Transverse colon (tissue), 3 donors: ENCODE results near the gene ING1.

Experiments used
- CTCF ChIP-seq, 5 experiments: fragments of 200-600 bp in 3 of 5; fragments of 450-650 bp in 2 of 5; sonication (generic) in 3 of 5; IDR thresholded peaks; 1 replicate in 2 of 5; 2 replicates in 3 of 5; pipeline ENCODE4 v1.5.1; 2016 to 2017; ENCODE audit warnings: antibody characterized with exemption in 5 of 5, inconsistent platforms in 3 of 5, mild to moderate bottlenecking in 2 of 5, moderate library complexity in 1 of 5
- EP300 ChIP-seq: sonication (generic); formaldehyde crosslinking; IDR thresholded peaks from one replicate; pipeline ENCODE4 v1.6.1; 2017; ENCODE audit warnings: antibody characterized with exemption, low read depth

DNA sequence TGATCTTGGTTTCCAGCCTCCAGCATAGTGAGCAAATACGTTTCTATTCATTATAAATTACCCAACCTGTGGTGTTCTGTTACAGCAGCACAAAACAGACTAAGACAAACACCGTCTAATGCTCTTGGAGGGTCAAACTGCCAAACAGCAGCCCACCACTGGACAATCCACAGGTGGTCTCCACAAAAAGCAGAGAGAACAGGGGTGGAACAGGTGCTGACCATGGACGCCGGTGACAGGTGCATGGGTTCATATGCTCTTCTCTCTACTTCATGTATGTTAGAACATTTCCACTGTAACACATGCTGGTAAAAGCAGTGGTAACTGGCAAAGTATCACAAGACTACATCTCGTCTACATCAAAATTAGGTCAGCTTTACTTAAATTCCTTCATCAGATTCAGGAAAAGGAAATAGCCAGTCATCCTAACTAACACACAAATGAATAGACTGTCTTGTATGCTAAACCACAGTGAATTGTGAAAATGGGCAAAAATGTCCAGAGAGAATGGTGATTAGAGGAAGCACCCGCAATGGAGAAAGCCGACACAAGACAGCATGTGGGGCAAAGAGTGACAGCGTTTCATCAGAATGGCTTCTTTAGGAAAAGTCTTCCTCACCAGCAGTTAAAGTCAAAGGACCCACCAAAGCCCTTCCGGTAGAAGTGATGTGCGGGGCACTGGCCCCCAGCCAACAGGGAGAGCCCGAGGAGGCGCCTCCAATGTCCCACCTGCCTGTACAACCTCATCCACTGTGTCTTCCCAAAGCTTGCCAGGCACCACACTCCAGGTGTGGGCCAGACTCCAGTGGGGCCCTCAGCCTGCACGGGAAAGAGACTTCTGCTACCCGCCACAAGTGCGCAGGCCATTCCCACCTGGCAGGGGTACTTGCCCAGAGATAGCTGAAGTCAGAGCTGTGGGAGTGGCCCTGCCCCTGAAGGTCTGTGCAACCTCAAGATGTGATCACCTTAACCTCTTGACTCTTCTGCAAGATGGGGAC lies 14.1 kb upstream of the ING1 start:
- no peak for TF ChIP-seq CTCF (IDR thresholded peaks at IDR 0.05)
- TF ChIP-seq EP300 = no peak
